GM12872 (cell line): Measurements from ENCODE around the gene PTCD2.

Experiments used
- TF ChIP-seq, protein P1 (sequence below): IDR thresholded peaks from 3 replicates; pipeline ENCODE4 v1.5.1; 2011; ENCODE audit warnings: low read depth, mild to moderate bottlenecking, low read length, moderate library complexity; ENCODE audit not compliant: insufficient read depth

Gene PTCD2

DNA sequence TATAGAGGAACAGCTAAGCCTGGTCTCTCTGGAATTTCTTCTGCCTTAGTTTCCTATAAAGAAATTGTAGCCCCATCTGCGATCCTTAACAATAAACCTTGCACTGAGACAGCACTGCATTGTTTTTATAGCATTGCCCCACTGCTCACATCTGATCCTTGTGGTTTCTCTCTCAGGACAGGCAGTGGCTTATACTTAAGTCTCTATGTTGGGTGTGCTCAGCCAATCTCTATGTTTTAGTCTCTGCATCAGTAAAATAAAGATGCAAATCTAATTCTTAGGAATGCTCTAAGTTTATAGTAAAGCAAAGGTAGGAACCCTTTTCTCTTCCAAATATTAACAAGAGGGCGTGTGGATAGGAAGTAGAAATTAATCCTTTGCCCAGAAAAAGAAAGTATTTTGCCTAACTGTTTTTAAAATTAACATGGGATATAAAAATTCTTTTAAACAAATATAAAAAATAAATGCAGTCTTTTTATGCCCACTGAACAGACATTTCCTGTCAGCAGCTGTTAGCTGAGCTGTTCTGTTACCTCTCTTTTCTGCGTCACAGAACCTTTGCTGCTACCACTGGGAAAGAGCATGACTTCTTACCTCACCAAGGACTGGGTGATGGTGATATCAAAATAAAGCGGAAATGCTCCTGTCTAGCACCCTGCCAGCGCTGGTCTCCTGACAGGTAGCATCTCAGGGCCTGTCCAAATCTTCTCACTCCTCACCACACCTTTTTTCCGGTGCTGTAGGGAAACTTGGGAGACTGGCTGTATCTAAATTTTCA lies 29.6 kb upstream of the PTCD2 start:
- TF ChIP-seq, protein P1, sequence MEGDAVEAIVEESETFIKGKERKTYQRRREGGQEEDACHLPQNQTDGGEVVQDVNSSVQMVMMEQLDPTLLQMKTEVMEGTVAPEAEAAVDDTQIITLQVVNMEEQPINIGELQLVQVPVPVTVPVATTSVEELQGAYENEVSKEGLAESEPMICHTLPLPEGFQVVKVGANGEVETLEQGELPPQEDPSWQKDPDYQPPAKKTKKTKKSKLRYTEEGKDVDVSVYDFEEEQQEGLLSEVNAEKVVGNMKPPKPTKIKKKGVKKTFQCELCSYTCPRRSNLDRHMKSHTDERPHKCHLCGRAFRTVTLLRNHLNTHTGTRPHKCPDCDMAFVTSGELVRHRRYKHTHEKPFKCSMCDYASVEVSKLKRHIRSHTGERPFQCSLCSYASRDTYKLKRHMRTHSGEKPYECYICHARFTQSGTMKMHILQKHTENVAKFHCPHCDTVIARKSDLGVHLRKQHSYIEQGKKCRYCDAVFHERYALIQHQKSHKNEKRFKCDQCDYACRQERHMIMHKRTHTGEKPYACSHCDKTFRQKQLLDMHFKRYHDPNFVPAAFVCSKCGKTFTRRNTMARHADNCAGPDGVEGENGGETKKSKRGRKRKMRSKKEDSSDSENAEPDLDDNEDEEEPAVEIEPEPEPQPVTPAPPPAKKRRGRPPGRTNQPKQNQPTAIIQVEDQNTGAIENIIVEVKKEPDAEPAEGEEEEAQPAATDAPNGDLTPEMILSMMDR: no peak

DNA sequence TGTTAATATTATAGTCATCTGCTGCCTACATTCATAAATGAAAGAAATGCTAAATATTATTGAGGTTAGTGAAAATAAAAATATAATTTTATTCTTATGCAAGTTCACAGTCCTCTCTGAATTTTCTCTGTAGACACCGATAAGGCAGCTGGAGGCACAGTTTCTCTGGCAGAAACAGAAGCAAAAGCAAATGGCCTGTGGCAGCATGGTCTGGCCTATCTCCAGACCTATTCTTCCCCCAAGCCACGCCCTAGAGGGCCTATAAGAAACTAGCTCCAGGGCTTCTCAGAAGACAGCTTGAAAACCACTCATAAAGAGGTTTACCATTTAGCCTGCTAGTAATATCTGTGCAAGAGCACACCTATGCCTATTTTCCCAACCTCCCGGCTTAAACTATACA lies 28.6 kb upstream of the PTCD2 start:
- TF ChIP-seq, protein P1: no peak

DNA sequence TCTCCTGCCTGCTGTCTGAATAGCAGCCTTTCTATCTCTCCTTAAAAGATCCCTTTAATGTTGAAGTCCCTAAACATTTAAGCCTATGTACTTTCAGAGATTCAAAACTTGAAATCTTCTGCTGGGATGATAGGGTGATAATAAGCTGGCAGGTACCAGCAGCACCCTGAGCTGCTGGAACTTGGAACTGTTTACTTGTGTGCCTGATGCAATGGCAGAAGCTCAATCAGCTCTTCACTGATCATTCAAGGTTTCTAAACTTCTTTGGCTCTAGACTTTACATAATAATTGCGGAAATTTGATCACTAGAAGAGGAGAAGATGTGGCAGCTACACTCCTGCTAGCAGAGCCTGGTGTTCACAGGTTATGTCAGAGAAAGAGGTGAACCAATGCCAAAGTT lies 27.8 kb upstream of the PTCD2 start:
- TF ChIP-seq, protein P1: no peak

DNA sequence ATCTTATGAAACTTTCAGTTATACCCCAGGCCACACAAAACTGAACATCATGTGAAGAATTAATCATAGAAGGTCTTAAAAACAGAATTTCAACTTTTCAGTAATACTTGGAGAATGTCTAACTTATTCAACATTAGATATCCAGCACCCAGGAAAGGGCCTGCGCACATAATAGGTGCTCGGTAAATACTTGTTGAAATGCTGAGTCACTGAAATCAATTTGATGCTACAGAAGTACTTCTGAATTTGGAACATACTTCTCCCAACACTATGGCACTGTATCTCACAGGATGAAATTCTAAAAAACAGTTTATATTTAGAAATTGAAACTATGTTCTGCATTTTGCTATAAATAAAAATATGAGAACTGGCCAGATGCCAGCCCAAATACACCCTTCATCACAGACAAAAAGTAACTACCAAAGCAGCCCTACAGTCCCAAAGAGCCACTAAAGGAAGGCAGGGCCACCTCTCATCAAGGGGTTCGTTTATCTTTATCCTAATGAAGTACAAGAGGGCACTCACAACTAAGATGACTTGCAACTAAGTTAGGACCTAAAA lies 26.6 kb upstream of the PTCD2 start:
- TF ChIP-seq, protein P1: no peak

DNA sequence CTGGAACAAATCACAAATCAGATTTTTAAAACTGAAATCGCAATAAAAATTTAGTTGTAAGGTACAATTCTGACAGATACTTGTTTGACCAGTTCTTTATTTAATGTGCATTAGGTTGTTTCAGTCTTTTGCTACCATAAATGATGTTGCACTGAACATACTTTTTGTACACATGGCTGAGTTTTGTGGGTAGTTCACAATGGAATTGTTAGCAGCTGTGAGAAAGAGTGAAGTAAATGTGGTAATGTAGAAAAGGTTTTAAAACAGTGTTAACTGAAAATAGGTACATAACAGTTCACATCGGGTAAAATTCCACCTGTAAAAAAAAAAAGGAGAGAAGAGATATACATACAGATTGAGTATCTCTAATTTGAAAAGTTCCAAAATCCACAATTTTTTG lies 25.7 kb upstream of the PTCD2 start:
- TF ChIP-seq, protein P1: no peak

DNA sequence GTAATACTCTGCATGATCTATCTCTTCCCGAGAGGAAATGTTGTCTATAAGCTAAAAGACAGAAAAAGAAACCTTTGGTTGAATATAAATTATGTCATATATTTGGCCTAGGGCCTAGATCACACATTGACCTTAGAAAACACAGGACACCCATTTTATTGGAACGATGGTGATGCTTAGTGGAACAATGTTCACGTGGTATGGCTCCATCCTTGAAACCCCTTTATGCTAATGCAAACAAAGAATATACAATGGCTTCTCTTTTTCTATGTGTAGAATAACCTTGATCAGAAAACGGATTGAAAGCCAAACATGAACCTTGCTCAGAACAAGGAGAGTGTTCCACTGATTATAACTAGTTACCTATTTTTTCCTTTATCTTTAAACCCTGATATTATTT lies 24.6 kb upstream of the PTCD2 start:
- TF ChIP-seq, protein P1: no peak

DNA sequence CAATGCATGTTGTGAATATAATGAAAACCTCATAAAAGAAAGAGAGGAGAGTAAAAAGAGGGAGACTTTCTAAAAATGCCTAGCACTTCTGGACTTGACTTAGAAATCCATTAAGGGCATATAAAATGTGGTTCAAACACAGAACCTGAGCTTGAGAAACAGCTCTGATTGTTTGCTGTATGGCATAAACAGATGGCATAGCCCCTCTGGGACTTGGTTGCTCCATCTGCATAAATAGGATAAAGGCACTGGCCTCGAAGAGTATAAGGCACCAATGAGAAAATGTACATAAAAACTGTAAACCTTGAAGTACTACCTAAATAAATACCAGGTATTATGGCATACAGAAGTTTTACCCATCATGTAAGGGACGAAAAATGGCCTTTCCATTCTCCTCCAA lies 23.9 kb upstream of the PTCD2 start:
- TF ChIP-seq, protein P1: no peak
